ENCODE results near the gene DRAXIN.

Gene DRAXIN

GRCh38 chr1:11767922-11768704 is 76.6 kb downstream of the DRAXIN start:
- DNase-seq, result no peak

- no peak for DNase-seq
These were observed 77.3 kb downstream of the DRAXIN start for GRCh38 chr1:11768821-11769220.

GRCh38 chr1:11769274-11769673 is 77.8 kb downstream of the DRAXIN start:
- DNase-seq, result no peak

- no peak for DNase-seq
These were observed 78.5 kb downstream of the DRAXIN start for GRCh38 chr1:11770011-11770410.

- no peak for DNase-seq
These were observed 80.1 kb downstream of the DRAXIN start for GRCh38 chr1:11771481-11772043.

GRCh38 chr1:11772458-11772857 is 80.9 kb downstream of the DRAXIN start:
- DNase-seq, result no peak

GRCh38 chr1:11774753-11775152 is 83.2 kb downstream of the DRAXIN start:
- DNase-seq, result no peak

Data from cortex of kidney (tissue), 1 donor.